CD4-positive, alpha-beta memory T cell (primary cell): Measurements from ENCODE around the gene UBE2E1. TPM values are rescaled to one million over a fixed set of nuclear protein-coding genes. Genes with fewer than 3 reads are reported as not detected.

Experiments
- CTCF ChIA-PET: fragments of 350-600 bp; sonication (Branson Sonifier 250); formaldehyde crosslinking; loops from one replicate; lab custom pipeline; 2021; ENCODE audit warnings: inconsistent platforms; ENCODE audit not compliant: partially characterized antibody; lab: Charles Lee
- POLR2A ChIA-PET: fragments of 350-600 bp; sonication (Branson Sonifier 250); formaldehyde crosslinking; loops from one replicate; lab custom pipeline; 2021; ENCODE audit not compliant: partially characterized antibody; lab: Charles Lee
- DNase-seq, 5 donors: peaks; one replicate each; pipeline versions ENCODE4 v3.0.0 to v3.0.0-alpha.2; 2020 to 2022; ENCODE audit warnings: mixed read lengths in 1 of 5
- H3K27ac ChIP-seq: one replicate; pipeline ENCODE4 v1.7.0; 2013; ENCODE audit warnings: low read depth, low read length
- H3K27me3 ChIP-seq: 2 replicates; pipeline ENCODE4 v1.7.0; 2013; ENCODE audit warnings: mild to moderate bottlenecking, low read length, moderate library complexity; ENCODE audit not compliant: insufficient read depth
- H3K36me3 ChIP-seq: 2 replicates; pipeline ENCODE4 v1.7.0; 2013; ENCODE audit warnings: mild to moderate bottlenecking, low read length, moderate library complexity; ENCODE audit not compliant: insufficient read depth
- H3K4me1 ChIP-seq: 2 replicates; pipeline ENCODE4 v1.7.0; 2013; ENCODE audit warnings: mild to moderate bottlenecking, low read length, moderate library complexity; ENCODE audit not compliant: insufficient read depth
- H3K4me3 ChIP-seq, 2 donors: one replicate each; pipeline ENCODE4 v1.7.0; 2013; ENCODE audit warnings: low read length in 2 of 2, mild to moderate bottlenecking in 1 of 2
- H3K9me3 ChIP-seq, 2 donors: one replicate each; pipeline ENCODE4 v1.7.0; 2013; ENCODE audit warnings: low read length in 2 of 2, control low read depth in 1 of 2; ENCODE audit not compliant: control insufficient read depth in 1 of 2
- H3K27ac Mint-ChIP-seq, 7 donors: one replicate each; pipeline ENCODE4 v1.8.0; 2020 to 2021; ENCODE audit warnings: mixed read lengths in 7 of 7, mild to moderate bottlenecking in 6 of 7, inconsistent platforms in 3 of 7, moderate library complexity in 3 of 7
- H3K27me3 Mint-ChIP-seq, 2 donors: one replicate each; pipeline ENCODE4 v1.8.0; 2020 to 2021; ENCODE audit warnings: mixed read lengths in 2 of 2
- H3K36me3 Mint-ChIP-seq, 2 donors: one replicate each; pipeline ENCODE4 v1.8.0; 2020 to 2021; ENCODE audit warnings: mixed read lengths in 2 of 2, inconsistent platforms in 1 of 2, mild to moderate bottlenecking in 1 of 2
- H3K4me1 Mint-ChIP-seq, 4 donors: one replicate each; pipeline ENCODE4 v1.8.0; 2020 to 2021; ENCODE audit warnings: mixed read lengths in 4 of 4, mild to moderate bottlenecking in 1 of 4
- H3K4me3 Mint-ChIP-seq, 8 donors: one replicate each; pipeline ENCODE4 v1.8.0; 2020 to 2021; ENCODE audit warnings: mixed read lengths in 8 of 8, mild to moderate bottlenecking in 7 of 8, moderate library complexity in 6 of 8, inconsistent platforms in 3 of 8
- H3K9me3 Mint-ChIP-seq, 8 donors: one replicate each; pipeline ENCODE4 v1.8.0; 2020 to 2021; ENCODE audit warnings: mixed read lengths in 8 of 8, mild to moderate bottlenecking in 5 of 8, inconsistent platforms in 3 of 8, moderate library complexity in 1 of 8
- intact Hi-C: fragments of 100-400 bp; cut with micrococcal nuclease; formaldehyde crosslinking; loops from one replicate; pipeline ENCODE4 v1.15.1; 2023
- polyA plus RNA-seq, 2 donors: library from polyadenylated mRNA; unstranded; fragments of 300-500 nt; fragmentation: Illumina TruSeq; gene quantifications; one replicate each; pipeline ENCODE4 v1.2.3, GENCODE V29; 2021
- total RNA-seq, 2 experiments: library from RNA; stranded (reverse); gene quantifications; one replicate each; pipeline ENCODE4 v1.2.3, GENCODE V29; 2021

Gene UBE2E1
- total and polyA plus RNA-seq, 4 experiments from 2014 or later: 10.9 to 61.4 (median 35.7) TPM

GRCh38 chr3:23826382-23827064 is 20.8 kb downstream of the UBE2E1 start:
- POLR2A ChIA-PET: no interaction called here
- peaks cover 0 to 9% of the 10 kb centered on the region in 2 donors for H3K36me3 Mint-ChIP-seq

DNA sequence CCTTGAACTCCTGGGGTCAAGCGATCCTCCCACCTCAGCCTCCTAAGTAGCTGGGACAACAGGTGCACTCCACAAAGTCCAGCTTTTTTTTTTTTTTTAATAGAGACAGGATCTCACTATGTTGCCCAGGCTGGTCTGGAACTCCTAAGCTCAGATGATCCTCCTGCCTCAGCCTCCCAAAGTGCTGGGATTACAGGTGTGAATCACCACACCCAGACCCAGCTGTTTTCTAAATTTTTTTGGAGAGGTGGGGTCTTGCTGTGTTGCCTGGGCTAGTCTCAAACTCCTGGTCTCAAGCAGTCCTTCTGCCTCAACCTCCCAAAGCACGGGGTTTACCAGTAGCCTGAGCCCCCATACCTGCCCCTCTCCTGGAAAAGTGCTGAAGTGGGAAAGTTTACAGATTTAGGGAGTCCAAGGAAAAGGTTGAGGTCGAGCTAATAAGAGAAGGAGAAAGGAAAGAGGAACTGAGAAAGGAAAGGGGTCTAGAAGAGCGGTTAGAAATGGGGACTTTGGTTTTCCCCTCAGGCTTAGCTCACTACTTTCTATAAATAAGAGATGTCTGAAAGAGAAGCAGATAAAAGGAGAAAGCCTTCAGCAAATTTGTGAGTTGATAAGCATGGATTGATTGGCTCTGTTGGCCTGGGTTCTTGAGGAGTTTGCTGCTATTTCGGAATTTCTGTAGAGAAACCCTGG is 23.6 kb downstream of the UBE2E1 start:
- H3K27ac ChIP-seq: no peak overlapping the region
- no peaks in the 10 kb centered on the region for H3K27me3 ChIP-seq
- no peak for DNase-seq
- peak overlapping the region in 1 of 7 donors; percentile 66 for H3K27ac Mint-ChIP-seq
- H3K9me3 Mint-ChIP-seq: peaks cover 0 to 1% (median 0%) of the 10 kb centered on the region in 8 donors
- POLR2A ChIA-PET: no interaction called here
- CTCF ChIA-PET: interaction anchor here (2.0 kb wide), 1 partner anchor 21 kb away, joined by 4 read pairs; no protein-coding TSS in a partner anchor
- H3K36me3 Mint-ChIP-seq: peaks cover 0 to 7% of the 10 kb centered on the region in 2 donors
- H3K9me3 ChIP-seq: no peaks in the 10 kb centered on the region
- no peaks in the 10 kb centered on the region for H3K27me3 Mint-ChIP-seq
- H3K4me1 Mint-ChIP-seq: peaks cover 49 to 74% (median 59%) of the 10 kb centered on the region in 4 donors
- H3K4me3 Mint-ChIP-seq: no peak overlapping the region
- peaks cover 40% of the 10 kb centered on the region for H3K4me1 ChIP-seq
- H3K36me3 ChIP-seq: no peaks in the 10 kb centered on the region
- intact Hi-C loops: no loop called here
- H3K4me3 ChIP-seq: no peak overlapping the region

More at GRCh38 chr3:23826382-23827064, 20.8 kb downstream of the UBE2E1 start:
- Mint-ChIP-seq H3K4me1 (peaks cover 60 to 89% (median 65%) of the 10 kb centered on the region in 4 donors), H3K27ac (peak overlapping the region in 4 of 7 donors; percentile 36 to 68 (median 40)), H3K4me3 (no peak overlapping the region), H3K9me3 (peaks cover 0 to 1% (median 0%) of the 10 kb centered on the region in 8 donors), H3K27me3 (no peaks in the 10 kb centered on the region)
- Histone ChIP-seq H3K27me3 (no peaks in the 10 kb centered on the region), H3K9me3 (no peaks in the 10 kb centered on the region), H3K27ac (no peak overlapping the region), H3K4me1 (peaks cover 45% of the 10 kb centered on the region), H3K4me3 (no peak overlapping the region), H3K36me3 (no peaks in the 10 kb centered on the region)
- CTCF ChIA-PET: interaction anchor here (1.4 to 1.5 kb wide), 2 partner anchors 22 to 62 kb away, joined by 3 to 5 read pairs; no protein-coding TSS in a partner anchor
- intact Hi-C loops: no loop called here
- DNase-seq: no peak

- Mint-ChIP-seq H3K27ac (peak overlapping the region in 4 of 7 donors; percentile 8 to 60 (median 29)), H3K4me1 (peaks cover 42 to 73% (median 55%) of the 10 kb centered on the region in 4 donors), H3K4me3 (peak overlapping the region in 1 of 8 donors; percentile 30), H3K36me3 (peaks cover 0 to 3% of the 10 kb centered on the region in 2 donors), H3K9me3 (no peaks in the 10 kb centered on the region), H3K27me3 (no peaks in the 10 kb centered on the region)
- no peak overlapping the region for H3K4me3 ChIP-seq
- peak in 1 of 5 donors; percentile 33 for DNase-seq
- H3K9me3 ChIP-seq: no peaks in the 10 kb centered on the region
- CTCF ChIA-PET: interaction anchor here (1.1 to 2.0 kb wide), 3 partner anchors 23 to 58 kb away, joined by 3 to 4 read pairs (median 3); no protein-coding TSS in a partner anchor
- peaks cover 41% of the 10 kb centered on the region for H3K4me1 ChIP-seq
- no peaks in the 10 kb centered on the region for H3K36me3 ChIP-seq
- no peak overlapping the region for H3K27ac ChIP-seq
- no peaks in the 10 kb centered on the region for H3K27me3 ChIP-seq
- POLR2A ChIA-PET: interaction anchor here (0.7 kb wide), 1 partner anchor 1899 kb away, joined by 4 read pairs; no protein-coding TSS in a partner anchor
- intact Hi-C loops: no loop called here
Observed at GRCh38 chr3:23830869-23831484, 25.2 kb downstream of the UBE2E1 start.

DNA sequence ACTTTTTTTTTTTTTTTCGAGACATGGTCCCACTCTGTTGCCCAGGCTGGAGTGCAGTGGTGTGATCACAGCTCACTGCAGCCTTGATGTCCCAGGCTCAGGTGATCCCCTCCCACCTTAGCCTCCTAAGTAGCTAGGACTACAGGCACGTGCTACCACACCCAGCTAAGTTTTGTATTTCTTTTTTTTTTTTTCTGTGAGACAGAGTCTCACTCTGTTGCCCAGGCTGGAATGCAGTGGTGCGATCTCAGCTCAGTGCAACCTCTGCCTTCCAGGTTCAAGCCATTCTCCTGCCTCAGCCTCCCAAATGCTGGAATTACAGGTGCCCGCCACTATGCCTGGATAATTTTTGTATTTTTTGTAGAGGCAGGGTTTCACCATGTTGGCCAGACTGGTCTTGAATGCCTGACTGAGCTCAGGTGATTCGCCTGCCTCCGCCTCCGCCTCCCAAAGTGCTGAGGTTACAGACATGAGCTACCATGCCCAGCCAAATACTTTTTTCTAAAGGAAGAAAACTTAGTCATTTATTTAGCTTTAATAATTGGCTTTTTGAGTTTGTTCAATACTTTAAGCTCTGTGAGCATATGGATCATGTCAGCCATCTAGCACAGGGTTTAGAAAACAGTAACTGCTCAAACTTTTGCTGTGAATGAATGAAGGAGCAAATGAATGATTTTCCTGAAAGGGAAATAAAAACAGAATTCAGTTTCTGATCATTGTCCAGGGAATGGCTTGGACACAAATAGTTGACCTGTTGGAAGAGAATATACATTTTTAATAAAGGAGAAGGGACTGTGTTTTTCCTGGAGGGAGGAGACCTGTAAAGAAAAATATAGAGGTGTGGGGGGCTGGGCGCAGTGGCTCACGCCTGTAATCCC is 26.0 kb downstream of the UBE2E1 start:
- Histone ChIP-seq H3K36me3 (no peaks in the 10 kb centered on the region), H3K4me3 (no peak overlapping the region), H3K9me3 (no peaks in the 10 kb centered on the region), H3K27me3 (no peaks in the 10 kb centered on the region), H3K27ac (no peak overlapping the region), H3K4me1 (peaks cover 46% of the 10 kb centered on the region)
- Mint-ChIP-seq H3K9me3 (no peaks in the 10 kb centered on the region), H3K27me3 (no peaks in the 10 kb centered on the region), H3K4me1 (peaks cover 41 to 73% (median 53%) of the 10 kb centered on the region in 4 donors), H3K36me3 (peaks cover 0 to 3% of the 10 kb centered on the region in 2 donors), H3K4me3 (no peak overlapping the region), H3K27ac (peak overlapping the region in 1 of 7 donors; percentile 65)
- peak in 1 of 5 donors; percentile 19 for DNase-seq
- POLR2A ChIA-PET: interaction anchor here (0.7 kb wide), 1 partner anchor 1898 kb away, joined by 4 read pairs; no protein-coding TSS in a partner anchor
- CTCF ChIA-PET: interaction anchor here (1.1 to 2.0 kb wide), 3 partner anchors 24 to 57 kb away, joined by 3 to 4 read pairs (median 3); no protein-coding TSS in a partner anchor
- intact Hi-C loops: no loop called here

- H3K36me3 ChIP-seq: no peaks in the 10 kb centered on the region
- Mint-ChIP-seq H3K27me3 (no peaks in the 10 kb centered on the region), H3K36me3 (peaks cover 0 to 3% of the 10 kb centered on the region in 2 donors), H3K4me3 (no peak overlapping the region), H3K9me3 (no peaks in the 10 kb centered on the region), H3K4me1 (peaks cover 43 to 73% (median 58%) of the 10 kb centered on the region in 4 donors), H3K27ac (peak overlapping the region in 1 of 7 donors; percentile 12)
- no peaks in the 10 kb centered on the region for H3K27me3 ChIP-seq
- intact Hi-C loops: no loop called here
- CTCF ChIA-PET: interaction anchor here (1.1 to 1.4 kb wide), 2 partner anchors 44 to 56 kb away, joined by 3 read pairs; no protein-coding TSS in a partner anchor
- no peaks in the 10 kb centered on the region for H3K9me3 ChIP-seq
- POLR2A ChIA-PET: no interaction called here
- H3K4me1 ChIP-seq: peaks cover 44% of the 10 kb centered on the region
- H3K4me3 ChIP-seq: no peak overlapping the region
- peak in 1 of 5 donors; percentile 14 for DNase-seq
- H3K27ac ChIP-seq: no peak overlapping the region
Observed at GRCh38 chr3:23832523-23832922, 26.8 kb downstream of the UBE2E1 start.

- Histone ChIP-seq H3K36me3 (no peaks in the 10 kb centered on the region), H3K4me3 (no peak overlapping the region), H3K27me3 (no peaks in the 10 kb centered on the region), H3K27ac (no peak overlapping the region), H3K9me3 (no peaks in the 10 kb centered on the region), H3K4me1 (peaks cover 42% of the 10 kb centered on the region)
- Mint-ChIP-seq H3K27me3 (no peaks in the 10 kb centered on the region), H3K4me1 (peaks cover 38 to 64% (median 51%) of the 10 kb centered on the region in 4 donors), H3K9me3 (no peaks in the 10 kb centered on the region), H3K4me3 (peak overlapping the region in 1 of 8 donors; percentile 24), H3K36me3 (peaks cover 0 to 3% of the 10 kb centered on the region in 2 donors), H3K27ac (peak overlapping the region in 2 of 7 donors; percentile 68 to 82)
- DNase-seq: no peak
- ChIA-PET CTCF (interaction anchor here (0.7 to 1.4 kb wide), 8 partner anchors 15 to 849 kb away, joined by 3 to 4 read pairs (median 3); no protein-coding TSS in a partner anchor), POLR2A (interaction anchor here (1.1 kb wide), 1 partner anchor 83 kb away, joined by 3 read pairs; no protein-coding TSS in a partner anchor)
- intact Hi-C loops: no loop called here
Observed at GRCh38 chr3:23834082-23834870, 28.5 kb downstream of the UBE2E1 start.
